GM18508 (cell line): ENCODE measurements around the gene C3orf20.
"Not testable (repeated sequence)": the region's sequence is repeated elsewhere in the genome, so short reads cannot be mapped to it uniquely, and the experiment has no call there.

Source experiments
- ATAC-seq: cut with Tn5 transposase; IDR thresholded peaks from one replicate; pipeline ENCODE4 v1.9.1; 2021; ENCODE audit warnings: moderate number of reproducible peaks; ENCODE audit not compliant: insufficient read depth, unreplicated experiment

Gene C3orf20

DNA sequence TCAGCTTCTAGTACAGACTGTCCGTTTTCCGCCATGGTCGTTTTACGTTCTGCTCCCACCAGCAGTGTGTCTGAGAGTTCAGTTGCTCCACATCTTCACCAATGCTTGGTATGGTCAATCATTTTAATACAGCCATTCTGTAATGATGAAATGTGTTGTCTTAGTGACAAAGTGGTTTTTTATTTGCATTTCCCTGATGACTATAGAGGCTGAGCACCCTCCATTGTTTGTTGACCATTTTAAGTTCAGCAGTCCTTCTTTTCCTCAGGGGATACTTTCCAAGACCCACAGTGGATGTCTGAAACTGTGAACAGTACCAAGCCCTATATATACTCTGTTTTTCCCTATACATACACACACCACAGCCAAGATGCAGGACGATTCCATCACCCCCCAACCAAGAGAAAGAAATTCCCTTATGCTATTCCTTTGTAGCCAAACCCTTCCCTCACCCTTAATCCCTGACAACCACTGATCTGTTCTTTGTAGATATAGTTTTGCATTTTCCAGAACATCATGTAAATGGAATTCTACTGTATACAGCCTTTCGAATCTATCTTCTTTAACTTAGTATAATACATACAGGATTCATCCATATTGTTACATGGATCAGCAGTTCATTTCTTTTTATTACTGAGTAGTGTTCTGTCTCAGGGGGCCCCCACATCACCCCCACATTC lies 55.9 kb downstream of the C3orf20 start:
- no peak for ATAC-seq

DNA sequence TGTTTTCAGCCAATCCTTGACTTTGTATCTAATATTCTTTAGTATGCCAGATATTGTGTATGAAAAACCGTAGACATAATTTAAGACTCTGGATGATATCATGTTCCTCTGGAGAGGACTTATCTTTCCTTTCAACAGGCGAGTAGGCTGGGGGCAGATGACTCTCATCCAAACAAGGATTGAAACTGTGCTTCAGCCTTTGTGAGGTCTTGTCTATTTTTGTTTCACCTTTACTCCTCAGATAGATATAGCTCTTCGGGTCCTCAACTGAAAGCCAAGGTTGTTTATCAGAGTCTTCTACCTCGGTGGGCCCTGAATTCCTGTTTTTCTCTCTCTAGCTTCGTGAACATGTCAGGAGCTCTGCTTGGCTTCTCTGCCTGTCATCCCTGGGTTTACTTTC lies 66.0 kb downstream of the C3orf20 start:
- no peak for ATAC-seq

DNA sequence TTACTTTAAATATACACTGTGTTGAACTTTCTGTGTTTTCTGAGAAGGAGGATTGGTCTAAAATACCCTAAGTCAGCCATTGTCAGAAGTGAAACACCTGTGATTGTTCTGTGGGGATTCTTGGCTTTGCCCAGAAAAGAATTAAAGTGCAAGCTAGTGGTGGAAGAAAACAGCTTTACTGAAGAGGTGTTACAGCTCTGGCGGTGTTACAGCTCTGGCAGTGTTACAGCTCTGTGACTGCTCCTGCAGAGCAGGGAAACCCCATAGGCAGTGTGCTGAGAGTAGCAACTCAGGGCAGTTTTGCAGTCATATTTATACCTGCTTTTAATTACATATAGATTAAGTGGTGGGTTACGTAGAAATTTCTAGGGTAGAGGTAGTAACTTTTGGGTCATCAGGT lies 66.6 kb downstream of the C3orf20 start:
- no peak for ATAC-seq

DNA sequence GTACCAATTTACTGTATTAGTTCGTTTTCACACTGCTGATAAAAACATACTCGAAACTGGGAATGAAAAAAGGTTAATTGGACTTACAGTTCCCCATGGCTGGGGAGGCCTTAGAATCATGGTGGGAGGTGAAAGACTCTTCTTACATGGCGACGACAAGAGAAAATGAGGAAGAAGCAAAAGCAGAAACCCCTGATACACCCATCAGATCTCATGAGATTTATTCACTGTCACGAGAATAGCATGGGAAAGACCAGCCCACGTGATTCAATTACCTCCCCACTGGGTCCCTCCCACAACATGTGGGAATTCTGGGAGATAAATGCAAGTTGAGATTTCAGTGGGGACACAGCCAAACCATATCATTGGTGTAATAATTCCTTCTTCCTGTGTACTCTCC lies 69.6 kb downstream of the C3orf20 start:
- ATAC-seq, result no peak

DNA sequence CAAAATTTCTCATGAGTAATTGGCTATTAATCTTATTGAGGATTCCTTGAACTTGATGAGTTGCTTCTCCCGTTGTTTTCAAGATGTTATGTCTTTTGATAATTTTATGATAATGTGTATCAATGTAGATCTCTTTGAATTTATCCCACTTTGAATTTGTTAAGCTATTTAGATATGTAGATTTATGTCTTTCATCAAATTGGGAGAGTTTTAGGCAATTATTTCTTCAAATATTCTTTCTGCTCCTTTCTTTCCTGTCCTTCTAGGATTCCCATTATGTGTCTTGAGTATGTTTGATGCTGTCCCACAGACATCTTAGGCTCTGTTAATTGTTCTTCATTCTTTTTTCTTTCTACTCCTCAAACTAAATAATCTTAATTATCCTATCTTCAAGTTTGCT lies 75.7 kb downstream of the C3orf20 start:
- ATAC-seq, result no peak

DNA sequence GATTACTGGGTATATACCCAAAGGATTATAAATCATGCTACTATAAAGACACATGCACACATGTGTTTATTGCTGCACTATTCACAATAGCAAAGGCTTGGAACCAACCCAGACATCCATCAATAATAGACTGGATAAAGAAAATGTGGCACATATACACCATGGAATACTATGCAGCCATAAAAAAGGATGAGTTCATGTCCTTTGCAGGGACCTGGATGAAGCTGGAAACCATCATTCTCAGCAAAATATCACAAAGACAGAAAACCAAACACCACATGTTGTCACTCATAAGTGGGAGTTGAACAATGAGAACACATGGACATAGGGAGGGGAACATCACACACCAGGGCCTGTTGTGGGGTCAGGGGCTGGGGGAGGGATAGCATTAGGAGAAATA lies 78.0 kb downstream of the C3orf20 start:
- not testable (repeated sequence) for ATAC-seq

DNA sequence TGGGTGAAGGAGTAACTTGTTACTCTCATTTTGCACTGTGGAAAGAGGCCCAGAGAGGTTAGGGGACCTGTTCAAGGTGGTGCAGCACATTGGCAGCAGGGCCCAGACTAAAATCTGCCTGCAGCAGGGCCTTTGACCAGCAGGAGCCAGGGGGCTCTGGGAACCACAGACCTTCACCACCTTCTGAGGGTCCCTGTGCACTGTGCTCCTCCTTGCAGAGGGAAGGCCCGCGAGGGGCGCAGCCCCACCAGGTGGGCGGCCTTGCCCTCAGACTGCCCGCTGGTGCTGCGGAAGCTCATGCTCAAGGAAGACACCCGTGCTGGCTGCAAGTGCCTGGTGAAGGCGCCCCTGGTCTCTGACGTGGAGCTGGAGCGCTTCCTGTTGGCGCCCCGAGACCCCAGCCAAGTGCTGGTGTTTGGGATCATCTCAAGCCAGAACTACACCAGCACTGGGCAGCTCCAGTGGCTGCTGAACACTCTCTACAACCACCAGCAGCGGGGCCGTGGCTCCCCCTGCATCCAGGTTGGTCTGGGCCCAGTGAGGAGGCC lies 82.3 kb downstream of the C3orf20 start:
- no peak for ATAC-seq

DNA sequence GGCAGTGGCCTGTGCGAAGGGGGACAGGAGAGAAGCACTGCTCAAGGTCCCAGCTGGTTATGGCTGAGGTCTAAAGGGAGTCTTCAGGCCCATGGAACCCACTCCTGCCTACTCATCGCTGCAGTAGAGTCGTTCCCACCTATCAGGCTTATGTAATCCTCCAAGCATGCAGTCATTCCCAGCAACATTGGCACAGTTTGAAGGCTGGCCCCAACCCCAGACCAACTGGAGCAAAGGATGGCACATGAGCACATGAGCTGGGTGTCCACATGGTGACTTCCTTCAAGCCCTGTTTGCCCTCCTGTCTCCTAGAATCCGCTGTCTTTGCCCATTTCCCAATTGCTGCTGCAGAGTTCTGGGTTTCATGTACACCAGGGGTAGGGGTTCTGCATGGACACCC lies 83.4 kb downstream of the C3orf20 start:
- no peak for ATAC-seq

DNA sequence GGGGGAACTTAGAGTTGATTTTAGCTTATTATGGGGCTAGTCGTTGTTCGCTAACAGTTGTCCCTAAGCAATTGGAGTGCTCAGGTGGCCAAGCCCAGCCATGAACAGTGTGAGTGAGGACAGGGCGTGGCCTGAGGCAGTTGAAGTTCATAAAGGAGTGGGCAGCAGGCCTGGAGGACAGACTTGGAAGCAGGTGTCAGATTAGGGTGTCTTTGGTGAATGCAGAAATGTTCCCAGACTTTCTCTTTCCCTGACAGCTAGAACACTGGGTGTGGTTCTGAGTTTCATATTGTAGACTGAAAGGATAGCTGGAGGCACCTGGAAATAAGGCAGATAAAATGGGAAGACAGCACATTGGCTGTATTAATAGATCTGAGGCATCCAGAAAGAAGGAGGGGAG lies 84.0 kb downstream of the C3orf20 start:
- ATAC-seq, result no peak

DNA sequence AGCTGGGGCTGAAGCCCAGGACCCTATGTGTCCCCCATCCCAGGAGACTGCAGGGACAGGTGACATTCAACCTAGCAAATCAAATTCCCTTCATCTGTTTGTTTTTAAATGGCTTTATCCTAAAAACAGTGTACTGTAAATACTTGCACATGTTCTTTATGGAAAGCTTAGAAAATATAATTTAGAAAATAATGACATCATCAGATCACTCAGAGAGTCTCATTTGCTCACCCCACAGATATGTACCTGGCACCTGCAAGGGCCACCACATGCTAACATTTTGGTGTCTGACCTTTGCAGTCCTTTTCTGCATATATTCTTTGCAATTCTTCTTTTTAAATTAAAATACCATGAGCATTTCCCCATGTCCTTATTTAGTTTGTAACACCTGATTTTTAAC lies 85.2 kb downstream of the C3orf20 start:
- no peak for ATAC-seq

DNA sequence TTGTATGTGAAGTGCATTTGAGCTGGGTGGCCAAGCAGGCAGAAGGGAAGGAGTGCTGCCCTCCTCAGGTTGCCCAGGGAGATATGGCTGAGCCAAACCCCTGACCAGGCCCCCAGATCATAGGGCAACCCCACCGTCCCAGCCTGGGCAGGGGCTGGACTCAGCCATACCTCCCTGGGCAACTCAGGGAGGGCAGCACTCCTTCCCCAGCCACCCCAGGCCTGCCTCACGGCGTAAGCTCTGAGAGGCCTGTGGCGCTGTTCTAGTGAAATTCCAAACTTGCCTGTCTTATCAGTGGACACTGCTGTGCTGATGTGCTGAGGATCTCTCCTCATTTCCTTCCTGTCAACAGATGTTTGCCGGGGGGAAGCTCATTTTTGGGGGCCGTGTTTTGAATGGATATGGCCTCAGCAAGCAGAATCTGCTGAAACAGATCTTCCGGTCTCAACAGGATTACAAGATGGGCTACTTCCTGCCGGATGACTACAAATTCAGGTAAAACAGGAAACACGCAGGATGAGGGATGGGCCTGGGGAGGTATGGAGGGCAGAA lies 86.3 kb downstream of the C3orf20 start:
- ATAC-seq, result no peak

DNA sequence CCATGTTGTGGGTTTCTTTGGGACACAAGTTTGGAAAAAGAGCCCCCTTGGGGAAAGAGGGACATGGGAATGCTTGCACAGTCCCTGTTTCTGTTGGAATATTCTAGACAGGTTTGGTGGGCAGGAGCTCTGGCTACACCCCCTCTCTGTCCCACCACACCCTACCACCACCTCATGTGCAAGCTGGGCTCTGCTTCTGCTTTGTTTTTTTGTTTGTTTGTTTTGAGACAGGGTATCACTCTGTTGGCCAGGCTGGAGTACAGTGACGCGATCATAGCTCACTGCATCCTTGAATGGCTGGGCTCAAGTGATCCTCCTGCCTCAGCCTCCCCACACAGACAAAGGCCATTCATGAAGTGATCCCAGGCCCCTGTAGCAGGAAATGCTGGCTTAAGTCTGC lies 86.9 kb downstream of the C3orf20 start:
- no peak for ATAC-seq

DNA sequence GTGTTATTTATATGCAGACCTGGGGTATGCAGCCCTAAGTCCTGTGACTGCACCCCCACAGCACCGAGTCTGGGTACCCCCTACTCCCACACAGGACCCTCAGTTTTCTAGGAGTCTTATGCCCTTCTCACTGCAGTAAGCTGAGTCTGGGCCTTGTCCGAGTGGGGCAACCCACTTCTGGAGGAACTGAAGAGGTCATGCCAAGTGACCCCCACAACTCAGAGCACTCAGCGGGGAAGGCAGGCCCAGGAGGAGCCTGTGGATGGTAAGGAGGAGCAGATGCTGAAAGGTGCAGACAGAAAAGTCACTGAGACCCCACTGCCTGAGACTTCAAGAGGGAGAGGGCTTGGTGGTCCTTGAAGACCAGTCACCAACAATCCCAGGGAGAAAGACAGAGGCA lies 87.8 kb downstream of the C3orf20 start:
- no peak for ATAC-seq

DNA sequence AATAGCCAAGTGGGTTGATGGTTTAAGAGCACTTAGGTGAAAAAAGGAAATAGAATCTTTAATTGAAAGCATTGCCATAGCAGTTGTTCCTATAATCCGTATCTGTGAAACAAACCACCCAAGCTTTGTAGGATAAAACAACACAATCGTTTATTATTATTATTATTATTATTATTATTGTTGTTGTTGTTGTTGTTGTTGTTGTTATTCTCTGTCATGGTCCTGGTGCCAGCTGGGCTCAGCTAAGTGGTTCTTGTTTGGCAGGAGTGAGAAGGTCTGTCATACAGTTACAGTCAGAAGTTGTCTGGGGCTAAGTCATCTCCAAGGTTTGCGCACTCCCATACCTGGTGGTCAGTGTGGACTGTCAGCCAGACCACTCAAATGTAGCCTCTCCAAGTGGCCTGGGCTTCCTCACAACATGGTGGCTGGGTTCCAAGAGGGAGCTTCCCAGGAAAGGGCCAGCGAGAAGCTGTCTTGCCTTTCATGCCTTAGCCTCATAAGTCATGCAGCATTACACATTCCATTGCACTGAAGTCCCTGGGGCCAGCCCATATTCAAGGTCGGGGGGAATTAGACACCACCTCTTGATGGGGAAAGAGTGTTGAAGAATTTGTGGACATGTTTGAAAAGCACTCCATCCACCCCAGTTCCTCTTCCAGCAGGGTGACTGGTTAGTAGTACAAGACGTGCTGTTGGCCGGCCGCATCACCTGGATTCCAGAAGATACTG lies 89.6 kb downstream of the C3orf20 start:
- ATAC-seq, result no peak

DNA sequence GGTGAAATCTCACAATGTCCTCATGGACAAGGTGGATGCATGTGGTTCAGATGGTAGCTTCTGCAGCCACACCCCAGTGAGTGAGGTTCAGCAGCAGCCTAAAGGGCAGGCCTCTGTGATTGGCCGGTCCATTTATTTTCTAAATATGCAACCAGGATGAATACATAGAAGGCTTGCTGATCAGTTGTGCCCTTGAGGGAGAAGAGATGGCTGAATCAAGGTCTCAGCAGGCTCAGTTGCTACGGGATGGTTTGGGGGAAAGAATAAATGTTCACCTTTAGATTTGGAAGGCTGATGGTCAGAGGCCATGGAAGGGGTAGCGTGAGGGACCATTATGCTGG lies 90.1 kb downstream of the C3orf20 start:
- ATAC-seq, result no peak

DNA sequence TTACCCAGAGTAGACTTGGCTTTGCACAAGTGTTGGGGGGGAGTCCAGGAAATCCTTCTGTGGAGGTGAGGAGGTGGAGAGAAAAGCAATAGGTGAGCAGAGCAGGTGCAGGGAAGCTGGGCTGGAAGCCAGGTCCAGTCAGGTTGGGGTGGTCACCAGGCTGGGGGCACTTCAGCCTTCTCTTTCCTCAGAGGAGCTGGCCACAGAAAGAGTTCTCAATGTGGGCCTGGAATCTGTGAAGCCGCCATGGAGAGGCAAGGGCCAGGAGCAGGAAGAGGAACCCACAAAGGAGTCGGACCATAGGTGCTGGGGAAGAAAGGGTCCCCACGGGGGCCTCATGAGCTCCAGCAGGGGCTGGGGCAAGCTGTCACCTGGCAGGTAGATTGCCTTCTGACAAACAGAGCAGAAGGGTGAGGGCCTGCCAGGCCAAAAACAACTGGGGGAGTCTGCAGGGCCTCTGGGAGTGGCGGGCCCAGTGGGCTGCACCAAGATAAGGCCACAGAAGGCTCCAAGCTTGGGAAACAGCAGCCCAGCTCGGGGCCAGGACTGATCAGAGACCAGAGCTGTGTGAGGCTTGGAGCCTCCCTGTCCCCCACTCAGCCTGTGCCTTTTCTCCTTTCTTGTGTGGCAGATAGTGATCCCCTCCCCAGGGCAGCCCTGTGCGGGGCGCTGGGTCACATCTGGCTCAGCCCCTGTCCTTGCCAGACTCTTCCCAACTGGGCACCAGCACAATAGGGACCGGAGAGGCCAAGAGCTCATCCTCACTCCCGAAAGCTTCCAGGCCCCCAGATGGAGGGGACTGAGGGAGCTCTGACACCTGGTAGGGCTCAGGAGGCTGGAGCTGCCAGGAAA lies 90.9 kb downstream of the C3orf20 start:
- ATAC-seq, result no peak

DNA sequence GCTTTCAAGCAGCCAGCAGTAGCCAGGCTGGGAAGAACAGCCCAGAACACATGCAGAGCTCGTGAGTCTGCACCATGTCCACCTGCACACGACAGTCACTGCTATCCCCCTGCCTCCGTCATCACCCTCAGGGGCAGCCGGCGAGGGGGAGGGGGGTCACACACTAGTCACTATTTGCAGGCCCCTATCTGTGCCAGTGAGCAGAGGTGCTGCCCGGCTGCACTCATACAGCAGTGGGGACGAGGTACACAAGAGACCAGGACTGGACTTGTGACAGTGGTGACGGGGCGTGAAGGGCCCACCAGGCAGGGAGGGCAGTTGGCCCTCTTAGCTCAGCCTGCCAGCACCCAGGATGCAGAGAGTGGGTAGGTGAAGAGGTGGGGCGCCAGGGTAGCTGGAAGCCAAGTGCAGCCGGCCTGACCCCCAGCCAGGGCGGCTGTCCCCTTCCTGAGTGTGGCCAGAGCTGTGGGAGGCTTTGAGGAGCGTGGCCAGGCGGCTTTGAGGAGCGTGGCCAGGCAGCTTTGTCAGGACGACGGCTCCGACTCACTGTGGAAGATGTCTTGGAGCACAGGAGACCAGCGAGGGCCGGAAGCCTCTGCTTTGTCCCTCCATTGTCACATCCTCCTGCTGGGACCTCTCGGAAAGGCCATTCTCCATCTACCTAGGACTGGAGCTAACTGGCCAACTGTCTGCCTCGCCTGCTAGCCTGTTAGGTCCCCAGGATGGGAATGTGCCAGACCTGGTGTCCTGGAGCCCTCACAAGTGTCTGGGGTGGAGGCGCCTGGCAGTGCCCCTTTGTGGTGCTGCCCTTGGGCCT lies 91.7 kb downstream of the C3orf20 start:
- ATAC-seq, result no peak

DNA sequence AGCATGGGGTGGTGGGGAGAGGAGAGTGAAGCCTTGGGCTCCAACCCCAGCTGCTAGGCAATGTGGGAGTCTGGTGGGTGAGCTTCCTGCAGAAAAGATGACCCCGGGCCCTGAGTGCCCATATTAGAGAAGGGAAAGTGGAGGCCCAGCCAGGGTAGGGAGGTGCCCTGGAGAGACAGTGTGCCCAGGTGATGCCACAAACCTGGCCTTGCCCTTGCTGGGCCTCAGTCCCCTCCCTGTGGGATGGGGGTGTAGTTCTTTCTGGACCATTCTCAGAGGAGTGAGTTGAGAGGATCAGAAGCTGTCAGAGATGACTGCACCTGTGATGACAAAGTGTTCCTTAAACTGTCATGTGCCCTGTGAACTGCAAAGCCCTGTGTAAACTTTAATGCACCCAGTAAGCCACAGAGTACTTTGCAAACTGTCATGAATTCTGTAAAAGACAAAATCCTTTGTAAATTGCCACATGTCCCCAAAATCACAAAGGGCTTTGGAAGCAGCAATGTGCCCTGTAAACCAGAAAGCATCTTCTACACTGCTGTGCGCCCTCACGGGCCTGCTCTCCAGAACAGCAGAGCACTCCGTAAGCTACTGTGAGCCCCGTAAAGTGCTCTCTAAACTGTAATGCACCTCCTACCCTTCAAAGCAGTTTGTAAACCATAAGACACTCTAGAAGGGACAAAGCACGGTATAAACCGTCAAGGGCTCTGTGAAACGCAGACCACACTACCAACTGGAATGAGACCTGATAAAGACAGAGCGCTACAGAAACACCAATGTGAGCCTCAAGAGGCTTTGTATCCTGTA lies 92.5 kb downstream of the C3orf20 start:
- ATAC-seq, result no peak

DNA sequence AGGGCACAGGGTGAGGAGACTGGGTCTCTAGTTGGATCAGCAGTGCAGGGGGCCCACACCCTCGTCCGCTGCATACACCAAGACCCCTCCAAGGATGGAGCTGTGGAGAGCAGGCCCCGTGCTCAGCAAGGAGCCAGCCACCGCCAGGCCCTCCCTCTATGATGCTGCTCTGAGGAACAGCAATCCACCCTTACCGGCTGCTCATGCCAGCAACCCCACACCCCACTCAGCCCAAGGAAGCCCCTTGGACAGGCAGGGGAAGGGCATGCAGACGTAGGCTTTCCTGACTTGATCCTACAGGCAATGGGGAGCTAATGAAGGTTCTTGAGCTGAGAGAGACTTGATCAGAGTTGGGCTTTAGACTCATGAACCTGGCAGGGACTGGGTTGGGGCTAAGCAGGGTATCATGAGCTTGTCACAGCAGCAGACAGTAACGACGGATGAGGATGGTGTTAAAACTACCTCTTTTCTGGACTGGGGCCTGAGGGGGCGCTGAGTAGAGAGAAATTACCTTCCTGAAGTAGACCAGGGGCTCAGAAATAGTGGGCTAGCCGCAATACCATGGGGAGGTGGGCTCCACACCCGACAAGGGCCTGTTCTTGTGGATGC lies 93.3 kb downstream of the C3orf20 start:
- ATAC-seq, result no peak
